ENCODE data around the gene TKTL2.
"Not testable (repeated sequence)": the region's sequence is repeated elsewhere in the genome, so short reads cannot be mapped to it uniquely, and the experiment has no call there.

TKTL2 gene

GRCh38 chr4:163447023-163447422, 26.5 kb downstream of the TKTL2 start:
- not testable (repeated sequence) for DNase-seq

- DNase-seq, result no peak
These were observed 33.5 kb downstream of the TKTL2 start for GRCh38 chr4:163440040-163440439.
